SK-N-SH (cell line): ENCODE results near the gene COL12A1. TPM values are rescaled to one million over a fixed set of nuclear protein-coding genes. Genes with fewer than 3 reads are reported as not detected.

Experiments used
- CTCF ChIA-PET: fragments of 300-600, 350-600 bp; formaldehyde crosslinking; extraction: SDS; loops from one replicate; lab custom pipeline; 2021; lab: Yijun Ruan, JAX
- POLR2A ChIA-PET: fragments of 350-600 bp; sonication (Branson Sonifier 250); formaldehyde crosslinking; extraction: SDS; loops from one replicate; lab custom pipeline; 2020; ENCODE audit warnings: antibody characterized with exemption, inconsistent platforms; lab: Yijun Ruan, JAX
- DNase-seq: peaks from one replicate; pipeline ENCODE4 v3.0.0; 2012
- H2AFZ ChIP-seq: fragments of 200-600 bp; sonication (generic); 2 replicates; pipeline ENCODE4 v1.8.1; 2016; ENCODE audit warnings: antibody characterized with exemption, mild to moderate bottlenecking, low read depth
- H3F3A ChIP-seq: fragments of 200-600 bp; sonication (generic); replicated peaks from 2 replicates; pipeline ENCODE3; 2016; ENCODE audit warnings: antibody characterized with exemption, mild to moderate bottlenecking; ENCODE audit not compliant: insufficient read depth
- H3K27ac ChIP-seq, 2 experiments: fragments of 200-500 bp in 1 of 2; fragments of 200-600 bp in 1 of 2; sonication (Bioruptor generic) in 1 of 2; sonication (generic), shearing (Covaris generic) in 1 of 2; 2 replicates each; pipeline versions ENCODE4 v1.5.1 to v1.6.1; 2014 to 2016; ENCODE audit warnings: low read depth in 2 of 2, inconsistent platforms in 1 of 2, low read length in 1 of 2, mild to moderate bottlenecking in 1 of 2, mixed read lengths in 1 of 2
- H3K27me3 ChIP-seq: fragments of 200-600 bp; sonication (generic), shearing (Covaris generic); 2 replicates; pipeline ENCODE4 v1.6.1; 2016; ENCODE audit warnings: mixed run types; ENCODE audit not compliant: insufficient read depth
- H3K36me3 ChIP-seq, 2 experiments: fragments of 200-500 bp in 1 of 2; fragments of 200-600 bp in 1 of 2; sonication (Bioruptor generic) in 1 of 2; sonication (generic) in 1 of 2; replicated peaks in 1 of 2; 2 replicates each; pipeline versions ENCODE3 to v1.5.1; 2014 to 2016; ENCODE audit warnings: low read length in 1 of 2, mild to moderate bottlenecking in 1 of 2; ENCODE audit not compliant: insufficient read depth in 2 of 2, control insufficient read depth in 1 of 2
- H3K4me1 ChIP-seq, 2 experiments: fragments of 200-500 bp in 1 of 2; fragments of 200-600 bp in 1 of 2; sonication (Bioruptor generic) in 1 of 2; sonication (generic), shearing (Covaris generic) in 1 of 2; 2 replicates each; pipeline versions ENCODE4 v1.5.1 to v1.6.1; 2014 to 2016; ENCODE audit warnings: low read depth in 1 of 2, low read length in 1 of 2, mixed run types in 1 of 2; ENCODE audit not compliant: insufficient read depth in 2 of 2, control insufficient read depth in 1 of 2
- H3K4me2 ChIP-seq: fragments of 200-600 bp; sonication (generic), shearing (Covaris generic); 2 replicates; pipeline ENCODE4 v1.6.1; 2017; ENCODE audit warnings: mixed run types
- H3K4me3 ChIP-seq, 2 experiments: fragments of 200-500 bp in 1 of 2; fragments of 200-600 bp in 1 of 2; sonication (Bioruptor generic) in 1 of 2; sonication (generic), shearing (Covaris generic) in 1 of 2; 2 replicates each; pipeline versions ENCODE4 v1.5.1 to v1.8.1; 2014 to 2016; ENCODE audit warnings: low read depth in 2 of 2, inconsistent platforms in 1 of 2, low read length in 1 of 2, mild to moderate bottlenecking in 1 of 2, mixed read lengths in 1 of 2, moderate library complexity in 1 of 2
- H3K79me2 ChIP-seq: fragments of 200-600 bp; sonication (generic); 2 replicates; pipeline ENCODE4 v1.8.1; 2017; ENCODE audit warnings: mild to moderate bottlenecking; ENCODE audit not compliant: insufficient read depth
- H3K9ac ChIP-seq: fragments of 200-600 bp; sonication (generic); 2 replicates; pipeline ENCODE4 v1.6.1; 2017; ENCODE audit warnings: mixed run types
- H3K9me2 ChIP-seq: fragments of 200-600 bp; sonication (generic); 2 replicates; pipeline ENCODE4 v1.6.1; 2017; ENCODE audit warnings: mixed run types
- H3K9me3 ChIP-seq: fragments of 200-600 bp; sonication (generic); 2 replicates; pipeline ENCODE4 v1.6.1; 2017; ENCODE audit warnings: mixed run types, mild to moderate bottlenecking, moderate library complexity
- H4K20me1 ChIP-seq: fragments of 200-600 bp; sonication (generic); 2 replicates; pipeline ENCODE4 v1.6.1; 2017; ENCODE audit warnings: mild to moderate bottlenecking, mixed run types; ENCODE audit not compliant: insufficient read depth
- EP300 ChIP-seq, 2 experiments: IDR thresholded peaks; 2 replicates each; pipeline versions ENCODE4 v1.4.0 to v1.6.1; 2012; ENCODE audit warnings: borderline replicate concordance in 1 of 2, low read depth in 1 of 2, low read length in 1 of 2
- GABPA ChIP-seq: IDR thresholded peaks from 2 replicates; pipeline ENCODE4 v1.4.0; 2012; ENCODE audit warnings: low read depth, mild to moderate bottlenecking
- GATA2 ChIP-seq: sonication (generic); formaldehyde crosslinking; IDR thresholded peaks from 2 replicates; pipeline ENCODE4 v1.5.0; 2020; ENCODE audit warnings: mild to moderate bottlenecking, missing genetic modification reagents
- JUND ChIP-seq: IDR thresholded peaks from 2 replicates; pipeline ENCODE4 v1.4.0; 2012
- MEF2A ChIP-seq: IDR thresholded peaks from 2 replicates; pipeline ENCODE4 v1.4.0; 2012; ENCODE audit warnings: low read depth, borderline replicate concordance
- MXI1 ChIP-seq: IDR thresholded peaks from 2 replicates; pipeline ENCODE4 v1.6.1; 2012; ENCODE audit warnings: mild to moderate bottlenecking, low read depth, low read length, improper control_type of control experiment
- RFX5 ChIP-seq: IDR thresholded peaks from 2 replicates; pipeline ENCODE4 v1.6.1; 2012; ENCODE audit warnings: mild to moderate bottlenecking, improper control_type of control experiment, low read length
- WGBS: methylation state at CpG from one replicate; pipeline ENCODE4 v1.1.6; 2017; ENCODE audit warnings: low lambda C conversion rate; 5-methylcytosine and 5-hydroxymethylcytosine counted together
- polyA plus RNA-seq, 3 experiments: library from polyadenylated mRNA; depleted of rRNA; stranded (reverse); fragments of >200 nt; gene quantifications; 2 replicates each; pipeline ENCODE4 v1.2.3, GENCODE V29; 2012
- TF ChIP-seq, protein P1 (sequence below): IDR thresholded peaks from 2 replicates; pipeline ENCODE4; 2012
- TF ChIP-seq, protein P2 (sequence below): IDR thresholded peaks from 2 replicates; pipeline ENCODE4 v1.4.0; 2012; ENCODE audit warnings: low read depth, borderline replicate concordance
- TF ChIP-seq, protein P3 (sequence below): IDR thresholded peaks from 2 replicates; pipeline ENCODE4 v1.4.0; 2012; ENCODE audit warnings: low read depth
- TF ChIP-seq, protein P4 (sequence below): fragments of 150-350 bp; IDR thresholded peaks from 2 replicates; pipeline ENCODE4 v1.6.1; 2016; ENCODE audit warnings: mild to moderate bottlenecking, low read depth, low read length

COL12A1 gene
- polyA plus RNA-seq, 1 of the 3 experiments (the other 2 are of a cell fraction), result 0.03 TPM

DNA sequence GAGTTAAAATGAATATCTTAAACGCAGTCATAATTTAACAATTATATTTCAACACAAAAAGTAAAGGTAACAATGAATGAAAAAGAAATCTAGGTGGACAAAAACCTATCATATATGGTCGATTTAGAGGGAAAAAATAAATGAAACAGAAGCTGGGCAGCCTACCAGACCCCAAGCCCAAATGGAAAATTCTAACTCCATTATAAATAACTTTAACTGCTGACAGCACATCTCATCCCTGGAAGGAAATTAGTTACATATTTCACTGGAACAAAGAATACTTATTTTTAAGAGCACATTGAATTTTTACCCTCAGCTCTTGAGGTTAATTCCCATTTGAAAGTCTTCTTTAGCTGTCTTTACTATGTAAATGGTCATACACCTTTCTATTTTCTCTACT is 39.1 kb downstream of the COL12A1 start:
- Histone ChIP-seq H3K4me2 (no peak overlapping the region), H3K36me3 (no peaks in the 10 kb centered on the region), H3K4me3 (no peak overlapping the region), H3K9ac (no peak overlapping the region), H2AFZ (no peak overlapping the region), H3K27ac (no peak overlapping the region), H3K4me1 (no peaks in the 10 kb centered on the region), H3F3A (no peaks in the 10 kb centered on the region), H4K20me1 (no peaks in the 10 kb centered on the region), H3K9me2 (no peaks in the 10 kb centered on the region), H3K79me2 (no peaks in the 10 kb centered on the region), H3K27me3 (no peaks in the 10 kb centered on the region), H3K9me3 (no peaks in the 10 kb centered on the region)
- CTCF ChIA-PET, result interaction anchor here (0.8 to 1.1 kb wide), 2 partner anchors 42 to 67 kb away, joined by 3 to 4 read pairs; no protein-coding TSS in a partner anchor
- TF ChIP-seq GATA2 (CRISPR knock-in tag), result no peak
- TF ChIP-seq, protein P1, sequence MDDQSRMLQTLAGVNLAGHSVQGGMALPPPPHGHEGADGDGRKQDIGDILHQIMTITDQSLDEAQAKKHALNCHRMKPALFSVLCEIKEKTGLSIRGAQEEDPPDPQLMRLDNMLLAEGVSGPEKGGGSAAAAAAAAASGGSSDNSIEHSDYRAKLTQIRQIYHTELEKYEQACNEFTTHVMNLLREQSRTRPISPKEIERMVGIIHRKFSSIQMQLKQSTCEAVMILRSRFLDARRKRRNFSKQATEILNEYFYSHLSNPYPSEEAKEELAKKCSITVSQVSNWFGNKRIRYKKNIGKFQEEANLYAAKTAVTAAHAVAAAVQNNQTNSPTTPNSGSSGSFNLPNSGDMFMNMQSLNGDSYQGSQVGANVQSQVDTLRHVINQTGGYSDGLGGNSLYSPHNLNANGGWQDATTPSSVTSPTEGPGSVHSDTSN, result no peak
- no peak for TF ChIP-seq MXI1
- TF ChIP-seq MEF2A, result no peak
- no peak for TF ChIP-seq JUND
- TF ChIP-seq, protein P2, sequence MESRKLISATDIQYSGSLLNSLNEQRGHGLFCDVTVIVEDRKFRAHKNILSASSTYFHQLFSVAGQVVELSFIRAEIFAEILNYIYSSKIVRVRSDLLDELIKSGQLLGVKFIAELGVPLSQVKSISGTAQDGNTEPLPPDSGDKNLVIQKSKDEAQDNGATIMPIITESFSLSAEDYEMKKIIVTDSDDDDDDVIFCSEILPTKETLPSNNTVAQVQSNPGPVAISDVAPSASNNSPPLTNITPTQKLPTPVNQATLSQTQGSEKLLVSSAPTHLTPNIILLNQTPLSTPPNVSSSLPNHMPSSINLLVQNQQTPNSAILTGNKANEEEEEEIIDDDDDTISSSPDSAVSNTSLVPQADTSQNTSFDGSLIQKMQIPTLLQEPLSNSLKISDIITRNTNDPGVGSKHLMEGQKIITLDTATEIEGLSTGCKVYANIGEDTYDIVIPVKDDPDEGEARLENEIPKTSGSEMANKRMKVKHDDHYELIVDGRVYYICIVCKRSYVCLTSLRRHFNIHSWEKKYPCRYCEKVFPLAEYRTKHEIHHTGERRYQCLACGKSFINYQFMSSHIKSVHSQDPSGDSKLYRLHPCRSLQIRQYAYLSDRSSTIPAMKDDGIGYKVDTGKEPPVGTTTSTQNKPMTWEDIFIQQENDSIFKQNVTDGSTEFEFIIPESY, result no peak
- no peak for DNase-seq
- POLR2A ChIA-PET, result no interaction called here
- 3% methylated on average over 2 of the region's 2 CpGs for WGBS

DNA sequence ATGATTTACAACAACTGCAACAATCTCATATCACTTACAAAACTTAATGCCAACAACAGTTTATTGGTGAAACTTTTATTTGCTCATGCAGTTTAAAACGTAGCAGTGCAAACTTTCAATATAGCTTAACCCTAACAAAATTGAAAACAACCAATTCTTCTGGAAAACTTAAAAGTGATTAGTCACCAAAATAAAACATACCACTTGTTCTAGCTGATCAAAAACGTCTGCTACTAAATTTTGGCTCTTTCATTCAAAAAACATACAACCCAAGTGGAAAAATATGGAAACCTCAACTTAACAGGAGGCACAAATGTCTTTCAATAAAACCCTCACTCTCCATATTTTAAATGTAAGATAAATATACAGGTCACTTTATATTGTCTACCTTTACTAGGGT is 39.6 kb downstream of the COL12A1 start:
- Histone ChIP-seq H3K27ac (no peak overlapping the region), H3K4me1 (no peaks in the 10 kb centered on the region), H3K9ac (no peak overlapping the region), H3K36me3 (no peaks in the 10 kb centered on the region), H2AFZ (no peak overlapping the region), H3K27me3 (no peaks in the 10 kb centered on the region), H3K79me2 (no peaks in the 10 kb centered on the region), H3F3A (no peaks in the 10 kb centered on the region), H4K20me1 (no peaks in the 10 kb centered on the region), H3K4me2 (no peak overlapping the region), H3K4me3 (no peak overlapping the region), H3K9me2 (no peaks in the 10 kb centered on the region), H3K9me3 (no peaks in the 10 kb centered on the region)
- no peak for DNase-seq
- ChIA-PET CTCF (interaction anchor here (0.8 to 1.1 kb wide), 2 partner anchors 43 to 67 kb away, joined by 3 to 4 read pairs; no protein-coding TSS in a partner anchor), POLR2A (no interaction called here)
- TF ChIP-seq GABPA, result no peak
- TF ChIP-seq, protein P3, sequence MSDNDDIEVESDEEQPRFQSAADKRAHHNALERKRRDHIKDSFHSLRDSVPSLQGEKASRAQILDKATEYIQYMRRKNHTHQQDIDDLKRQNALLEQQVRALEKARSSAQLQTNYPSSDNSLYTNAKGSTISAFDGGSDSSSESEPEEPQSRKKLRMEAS, result no peak
- TF ChIP-seq RFX5, result no peak
- TF ChIP-seq, protein P4, sequence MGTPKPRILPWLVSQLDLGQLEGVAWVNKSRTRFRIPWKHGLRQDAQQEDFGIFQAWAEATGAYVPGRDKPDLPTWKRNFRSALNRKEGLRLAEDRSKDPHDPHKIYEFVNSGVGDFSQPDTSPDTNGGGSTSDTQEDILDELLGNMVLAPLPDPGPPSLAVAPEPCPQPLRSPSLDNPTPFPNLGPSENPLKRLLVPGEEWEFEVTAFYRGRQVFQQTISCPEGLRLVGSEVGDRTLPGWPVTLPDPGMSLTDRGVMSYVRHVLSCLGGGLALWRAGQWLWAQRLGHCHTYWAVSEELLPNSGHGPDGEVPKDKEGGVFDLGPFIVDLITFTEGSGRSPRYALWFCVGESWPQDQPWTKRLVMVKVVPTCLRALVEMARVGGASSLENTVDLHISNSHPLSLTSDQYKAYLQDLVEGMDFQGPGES, result no peak
- no peak for TF ChIP-seq EP300 (IDR thresholded peaks at IDR 0.05; ENCODE audit: borderline replicate concordance in 1 of 2, low read depth in 1 of 2, low read length in 1 of 2)
- WGBS, result 1% methylated on average over 2 of the region's 2 CpGs
